KBM-7 (cell line): Measurements from ENCODE around the gene CCNG2.
A peak's percentile ranks its signal among the peaks of the same experiment; 100 is the strongest.

ENCODE experiments used
- DNase-seq: peaks from one replicate; pipeline ENCODE4 v3.0.0-alpha.2; 2015
- in situ Hi-C: fragments of 300-500 bp; cut with MboI; formaldehyde crosslinking; loops from 2 replicates; pipeline ENCODE4 v1.14.3; 2020; ENCODE audit warnings: low sequenced_read_pairs, low pct_unique_long_range_greater_than_20kb, mixed read lengths

CCNG2 gene

GRCh38 chr4:77170926-77171325, 13.9 kb downstream of the CCNG2 start:
- in situ Hi-C loops, result no loop called here

GRCh38 chr4:77172336-77172735, 15.3 kb downstream of the CCNG2 start:
- no peak for DNase-seq
- in situ Hi-C loops, result no loop called here

More at GRCh38 chr4:77170926-77171325, 13.9 kb downstream of the CCNG2 start:
- DNase-seq, result no peak

GRCh38 chr4:77174426-77174825, 17.4 kb downstream of the CCNG2 start:
- in situ Hi-C loops, result no loop called here
- DNase-seq, result no peak

- DNase-seq, result no peak
- in situ Hi-C loops, result no loop called here
Observed at GRCh38 chr4:77175201-77175611, 18.2 kb downstream of the CCNG2 start.

GRCh38 chr4:77176640-77177039, 19.6 kb downstream of the CCNG2 start:
- in situ Hi-C loops, result no loop called here
- no peak for DNase-seq

GRCh38 chr4:77177199-77177598, 20.2 kb downstream of the CCNG2 start:
- in situ Hi-C loops, result no loop called here
- DNase-seq, result no peak

- no peak for DNase-seq
- in situ Hi-C loops, result no loop called here
Observed at GRCh38 chr4:77178560-77178959, 21.6 kb downstream of the CCNG2 start.

- DNase-seq, result no peak
Observed at GRCh38 chr4:77179519-77179918, 22.5 kb downstream of the CCNG2 start.

GRCh38 chr4:77181720-77182119, 24.7 kb downstream of the CCNG2 start:
- in situ Hi-C loops, result no loop called here

More at GRCh38 chr4:77179519-77179918, 22.5 kb downstream of the CCNG2 start:
- in situ Hi-C loops, result no loop called here

GRCh38 chr4:77183777-77184420, 26.9 kb downstream of the CCNG2 start:
- DNase-seq, result no peak
- in situ Hi-C loops, result no loop called here

More at GRCh38 chr4:77181720-77182119, 24.7 kb downstream of the CCNG2 start:
- no peak for DNase-seq

GRCh38 chr4:77184974-77185373, 28.0 kb downstream of the CCNG2 start:
- no peak for DNase-seq
- in situ Hi-C loops, result no loop called here

GRCh38 chr4:77185686-77186085, 28.7 kb downstream of the CCNG2 start:
- in situ Hi-C loops, result no loop called here
- no peak for DNase-seq

- no peak for DNase-seq
- in situ Hi-C loops, result no loop called here
Observed at GRCh38 chr4:77187322-77187721, 30.3 kb downstream of the CCNG2 start.

GRCh38 chr4:77188498-77189220, 31.7 kb downstream of the CCNG2 start:
- in situ Hi-C loops, result no loop called here
- no peak for DNase-seq

GRCh38 chr4:77189412-77189811, 32.4 kb downstream of the CCNG2 start:
- DNase-seq, result no peak
- in situ Hi-C loops, result no loop called here

- no peak for DNase-seq
- in situ Hi-C loops, result no loop called here
Observed at GRCh38 chr4:77190053-77190452, 33.0 kb downstream of the CCNG2 start.

- no peak for DNase-seq
- in situ Hi-C loops, result no loop called here
Observed at GRCh38 chr4:77193046-77193445, 36.0 kb downstream of the CCNG2 start.

GRCh38 chr4:77193511-77194102, 36.6 kb downstream of the CCNG2 start:
- DNase-seq, result peak; percentile 67
- in situ Hi-C loops, result no loop called here

GRCh38 chr4:77194366-77194765, 37.4 kb downstream of the CCNG2 start:
- no peak for DNase-seq
- in situ Hi-C loops, result no loop called here

- in situ Hi-C loops, result no loop called here
- DNase-seq, result no peak
Observed at GRCh38 chr4:77194989-77195388, 38.0 kb downstream of the CCNG2 start.
